A549 (cell line): ENCODE data around the gene SLC10A3. TPM values are rescaled to one million over a fixed set of nuclear protein-coding genes. Genes with fewer than 3 reads are reported as not detected.

Experiments used
- ATAC-seq, 2 experiments: fragments of 200-7000 bp in 1 of 2; fragments of >200 bp in 1 of 2; cut with Nextera tagmentation in 1 of 2; cut with Tn5 transposase in 1 of 2; 3 replicates each; pipeline versions ENCODE4 v1.8.0 to v1.9.1; 2018 to 2020; ENCODE audit warnings: mild to moderate bottlenecking in 1 of 2, moderate library complexity in 1 of 2
- CTCF ChIA-PET: fragments of 300-600 bp; sonication (Branson Sonifier 250); formaldehyde crosslinking; extraction: SDS; loops from one replicate; lab custom pipeline; 2021; ENCODE audit warnings: antibody characterized with exemption, inconsistent platforms; lab: Yijun Ruan, JAX
- POLR2A ChIA-PET: fragments of 350-600 bp; formaldehyde crosslinking; extraction: SDS; loops from one replicate; lab custom pipeline; 2021; ENCODE audit warnings: antibody characterized with exemption, inconsistent platforms; lab: Yijun Ruan, JAX
- DNase-seq, 2 experiments: peaks; one replicate each; pipeline versions ENCODE4 v3.0.0 to v3.0.0-alpha.2; 2011 to 2016; ENCODE audit warnings: low read depth in 1 of 2, low spot score in 1 of 2
- FAIRE-seq: peaks from 2 replicates; lab custom pipeline; 2011; peaks lifted over from hg19 to GRCh38; lab: Jason Lieb, UNC
- H3K27ac ChIP-seq, 2 experiments: fragments of >200 bp; sonication (Bioruptor Twin); formaldehyde crosslinking; 3 replicates each; pipeline ENCODE4 v1.5.1; 2016 to 2017
- H3K4me1 ChIP-seq: fragments of >200 bp; sonication (Bioruptor Twin); formaldehyde crosslinking; 3 replicates; pipeline ENCODE4 v1.6.1; 2016
- H3K4me2 ChIP-seq: fragments of >200 bp; sonication (Bioruptor Twin); formaldehyde crosslinking; 3 replicates; pipeline ENCODE4 v1.6.1; 2016
- H3K4me3 ChIP-seq: fragments of >200 bp; sonication (Bioruptor Twin); formaldehyde crosslinking; 3 replicates; pipeline ENCODE4 v1.5.1; 2016
- H3K9me3 ChIP-seq: fragments of >200 bp; sonication (Bioruptor Twin); formaldehyde crosslinking; 3 replicates; pipeline ENCODE4 v1.6.1; 2016
- CBX2 ChIP-seq: fragments of 200-600 bp; sonication (generic); IDR thresholded peaks from 2 replicates; pipeline ENCODE4 v1.6.1; 2016; ENCODE audit warnings: low read depth, mild to moderate bottlenecking, borderline replicate concordance
- CHD2 ChIP-seq: fragments of 150-350 bp; IDR thresholded peaks from 2 replicates; pipeline ENCODE4 v1.6.1; 2014; ENCODE audit warnings: low read length; ENCODE audit not compliant: partially characterized antibody
- EHMT2 ChIP-seq: fragments of 200-600 bp; sonication (generic); IDR thresholded peaks from 2 replicates; pipeline ENCODE4 v1.6.1; 2016; ENCODE audit warnings: antibody characterized with exemption, low read depth, mild to moderate bottlenecking, moderate library complexity
- EP300 ChIP-seq, 2 experiments: fragments of >200 bp; sonication (Bioruptor Twin); formaldehyde crosslinking; IDR thresholded peaks; 2 replicates in 1 of 2; 3 replicates in 1 of 2; pipeline ENCODE4 v1.6.1; 2016 to 2017
- ESRRA ChIP-seq: fragments of 150-350 bp; IDR thresholded peaks from 2 replicates; pipeline ENCODE4 v1.6.1; 2014; ENCODE audit warnings: mild to moderate bottlenecking, low read length, borderline replicate concordance
- FOSB ChIP-seq: fragments of 250-450 bp; sonication (Bioruptor Pico); IDR thresholded peaks from 2 replicates; pipeline ENCODE4 v1.5.0; 2020; ENCODE audit warnings: mild to moderate bottlenecking, moderate library complexity
- FOXS1 ChIP-seq: fragments of 250-450 bp; sonication (Bioruptor Pico); IDR thresholded peaks from 2 replicates; pipeline ENCODE4 v1.5.0; 2020; ENCODE audit warnings: mild to moderate bottlenecking, moderate library complexity
- HDAC2 ChIP-seq: fragments of 200-600 bp; sonication (generic); IDR thresholded peaks from 2 replicates; pipeline ENCODE4 v1.6.1; 2016
- HEYL ChIP-seq: fragments of 250-450 bp; sonication (Bioruptor Pico); IDR thresholded peaks from 2 replicates; pipeline ENCODE4 v1.8.0; 2021; ENCODE audit warnings: mild to moderate bottlenecking, moderate library complexity
- HOXA7 ChIP-seq: fragments of 250-450 bp; sonication (Bioruptor Pico); IDR thresholded peaks from 2 replicates; pipeline ENCODE4 v1.5.0; 2020; ENCODE audit warnings: mild to moderate bottlenecking, moderate library complexity
- HOXB5 ChIP-seq: fragments of 250-450 bp; sonication (Bioruptor Pico); IDR thresholded peaks from 2 replicates; pipeline ENCODE4 v1.5.0; 2020; ENCODE audit warnings: mild to moderate bottlenecking, moderate library complexity
- KDM5A ChIP-seq: fragments of 200-600 bp; sonication (generic); IDR thresholded peaks from 2 replicates; pipeline ENCODE4 v1.6.1; 2016; ENCODE audit warnings: antibody characterized with exemption, mild to moderate bottlenecking
- MAFK ChIP-seq: fragments of 450-650 bp; IDR thresholded peaks from 2 replicates; pipeline ENCODE4 v1.6.1; 2014; ENCODE audit not compliant: partially characterized antibody
- NPAS2 ChIP-seq: fragments of 250-450 bp; sonication (Bioruptor Pico); IDR thresholded peaks from 2 replicates; pipeline ENCODE4 v1.8.0; 2022; ENCODE audit warnings: mild to moderate bottlenecking, moderate library complexity, borderline replicate concordance
- NR3C1 ChIP-seq: fragments of >200 bp; sonication (Bioruptor Twin); formaldehyde crosslinking; IDR thresholded peaks from 3 replicates; pipeline ENCODE4 v1.6.1; 2017
- PHF8 ChIP-seq: fragments of 200-600 bp; sonication (generic); IDR thresholded peaks from 2 replicates; pipeline ENCODE4 v1.6.1; 2016; ENCODE audit warnings: low read depth, mild to moderate bottlenecking, antibody characterized with exemption, moderate library complexity, borderline replicate concordance
- POLR2AphosphoS2 ChIP-seq: conservative IDR thresholded peaks from 2 replicates; pipeline ENCODE4 v1.6.1; 2012; ENCODE audit warnings: low read length, improper control_type of control experiment, inconsistent platforms
- RNF2 ChIP-seq: fragments of 200-600 bp; sonication (generic); IDR thresholded peaks from 2 replicates; pipeline ENCODE4 v1.6.1; 2016; ENCODE audit warnings: low read depth, mild to moderate bottlenecking, antibody characterized with exemption, moderate library complexity, borderline replicate concordance
- SREBF2 ChIP-seq: fragments of 450-650 bp; IDR thresholded peaks from 2 replicates; pipeline ENCODE4 v1.6.1; 2014; ENCODE audit warnings: mild to moderate bottlenecking, moderate library complexity
- whole genome bisulfite sequencing: methylation state at CpG from one replicate; pipeline ENCODE4 v1.1.6; 2017; ENCODE audit errors: missing lambda C conversion rate; 5-methylcytosine and 5-hydroxymethylcytosine counted together
- polyA plus RNA-seq, 4 experiments: library from polyadenylated mRNA; depleted of rRNA in 3 of 4; stranded (reverse); fragments of >200 nt; fragmentation: RNase III in 1 of 4; extraction: RNeasy Plus Mini Kit Qiagen cat#74134 plus additional on column Dnase treatment in 1 of 4; gene quantifications; 2 replicates in 3 of 4; 3 replicates in 1 of 4; pipeline ENCODE4 v1.2.3, GENCODE V29; 2011 to 2017
- TF ChIP-seq, protein P1 (sequence below): IDR thresholded peaks from 2 replicates; pipeline ENCODE4 v1.6.1; 2012; ENCODE audit warnings: low read depth, borderline replicate concordance
- TF ChIP-seq, protein P2 (sequence below): IDR thresholded peaks from 2 replicates; pipeline ENCODE4 v1.6.1; 2012
- TF ChIP-seq, protein P3 (sequence below): fragments of 250-450 bp; sonication (Bioruptor Pico); IDR thresholded peaks from 2 replicates; pipeline ENCODE4 v1.5.0; 2021; ENCODE audit warnings: mild to moderate bottlenecking, moderate library complexity, borderline replicate concordance
- TF ChIP-seq, protein P4 (sequence below): fragments of >200 bp; sonication (Bioruptor Twin); formaldehyde crosslinking; IDR thresholded peaks from 3 replicates; pipeline ENCODE4 v1.6.1; 2016

SLC10A3 gene
- polyA plus RNA-seq, 2 of the 4 experiments (the other 2 are of a cell fraction) = 9.0 to 21.7 TPM

DNA sequence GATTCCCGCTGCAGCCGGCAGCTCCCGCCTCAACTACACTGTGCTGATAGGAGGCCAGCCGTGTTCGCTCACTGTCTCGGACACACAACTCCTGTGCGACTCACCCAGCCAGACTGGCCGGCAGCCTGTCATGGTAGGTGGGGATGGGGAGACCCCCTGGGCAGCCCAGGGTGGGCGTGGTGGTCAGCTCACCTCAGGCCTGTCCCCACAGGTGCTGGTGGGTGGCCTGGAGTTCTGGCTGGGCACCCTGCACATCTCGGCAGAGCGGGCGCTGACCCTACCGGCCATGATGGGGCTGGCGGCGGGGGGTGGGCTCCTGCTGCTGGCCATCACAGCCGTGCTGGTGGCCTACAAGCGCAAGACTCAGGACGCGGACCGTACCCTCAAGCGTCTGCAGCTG is 22.9 kb downstream of the SLC10A3 start (continued):
- TF ChIP-seq FOSB (CRISPR knock-in tag) = no peak

DNA sequence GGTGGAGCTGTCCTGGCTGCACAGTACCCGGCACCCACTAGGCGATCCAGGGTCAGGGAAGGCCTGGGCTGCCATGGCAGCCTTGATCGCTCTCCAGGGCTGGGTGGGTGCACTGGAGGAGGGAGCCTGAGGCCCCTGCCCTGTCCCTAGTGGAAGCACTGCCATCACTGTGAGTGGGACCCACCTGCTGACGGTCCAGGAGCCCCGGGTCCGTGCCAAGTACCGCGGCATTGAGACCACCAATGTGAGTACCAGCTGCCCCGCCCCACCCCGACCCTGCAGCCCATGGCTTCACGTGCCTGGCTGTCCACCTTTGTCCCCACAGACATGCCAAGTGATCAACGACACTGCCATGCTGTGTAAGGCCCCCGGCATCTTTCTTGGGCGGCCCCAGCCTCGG is 23.5 kb downstream of the SLC10A3 start:
- FAIRE-seq (no peak), ATAC-seq (no peak), DNase-seq (no peak)
- no peak overlapping the region for H3K4me3 ChIP-seq
- POLR2A ChIA-PET = no interaction called here
- H3K27ac ChIP-seq = no peak overlapping the region
- no peaks in the 10 kb centered on the region for H3K9me3 ChIP-seq
- H3K4me2 ChIP-seq = no peak overlapping the region
- CTCF ChIA-PET = interaction anchor here (0.5 kb wide), 1 partner anchor 73 kb away, joined by 3 read pairs; no protein-coding TSS in a partner anchor
- TF ChIP-seq NR3C1 (no peak), CBX2 (no peak), CHD2 (no peak)
- H3K4me1 ChIP-seq = no peaks in the 10 kb centered on the region
- WGBS = 92% methylated on average over 9 of the region's 15 CpGs

DNA sequence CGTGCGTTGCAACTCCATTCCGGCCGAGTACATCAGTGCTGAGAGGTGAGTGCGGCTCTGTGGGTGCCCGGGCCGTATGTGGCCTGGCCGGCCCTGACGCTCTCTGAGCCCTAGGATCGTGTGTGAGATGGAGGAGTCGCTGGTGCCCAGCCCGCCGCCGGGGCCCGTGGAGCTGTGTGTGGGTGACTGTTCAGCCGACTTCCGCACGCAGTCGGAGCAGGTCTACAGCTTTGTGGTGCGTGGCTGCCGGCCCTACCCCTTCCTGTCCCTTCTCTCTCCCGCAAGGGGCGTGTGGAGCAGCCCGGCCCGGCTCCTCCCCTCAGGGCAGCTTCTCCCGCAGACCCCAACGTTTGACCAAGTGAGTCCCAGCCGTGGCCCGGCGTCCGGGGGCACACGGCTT is 24.4 kb downstream of the SLC10A3 start:
- FAIRE-seq (no peak), ATAC-seq (no peak)
- H3K9me3 ChIP-seq = no peaks in the 10 kb centered on the region
- TF ChIP-seq, protein P1, sequence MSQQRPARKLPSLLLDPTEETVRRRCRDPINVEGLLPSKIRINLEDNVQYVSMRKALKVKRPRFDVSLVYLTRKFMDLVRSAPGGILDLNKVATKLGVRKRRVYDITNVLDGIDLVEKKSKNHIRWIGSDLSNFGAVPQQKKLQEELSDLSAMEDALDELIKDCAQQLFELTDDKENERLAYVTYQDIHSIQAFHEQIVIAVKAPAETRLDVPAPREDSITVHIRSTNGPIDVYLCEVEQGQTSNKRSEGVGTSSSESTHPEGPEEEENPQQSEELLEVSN = no peak
- TF ChIP-seq MAFK (no peak), EP300 (IDR thresholded peaks at IDR 0.05) (no peak), FOXS1 (CRISPR knock-in tag) (no peak), CBX2 (no peak), PHF8 (no peak), KDM5A (no peak), EHMT2 (no peak), HDAC2 (no peak), SREBF2 (no peak), RNF2 (no peak), HEYL (CRISPR knock-in tag) (no peak), HOXB5 (CRISPR knock-in tag) (no peak)
- TF ChIP-seq, protein P2, sequence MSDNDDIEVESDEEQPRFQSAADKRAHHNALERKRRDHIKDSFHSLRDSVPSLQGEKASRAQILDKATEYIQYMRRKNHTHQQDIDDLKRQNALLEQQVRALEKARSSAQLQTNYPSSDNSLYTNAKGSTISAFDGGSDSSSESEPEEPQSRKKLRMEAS = no peak
- TF ChIP-seq, all 56 proteins: peak for 0
- POLR2A ChIA-PET = no interaction called here
- Histone ChIP-seq H3K4me1 (no peaks in the 10 kb centered on the region), H3K27ac (no peak overlapping the region), H3K4me3 (no peak overlapping the region), H3K4me2 (no peak overlapping the region)
- CTCF ChIA-PET = no interaction called here
- 89% methylated on average over 10 of the region's 32 CpGs for WGBS
- DNase-seq = no peak

DNA sequence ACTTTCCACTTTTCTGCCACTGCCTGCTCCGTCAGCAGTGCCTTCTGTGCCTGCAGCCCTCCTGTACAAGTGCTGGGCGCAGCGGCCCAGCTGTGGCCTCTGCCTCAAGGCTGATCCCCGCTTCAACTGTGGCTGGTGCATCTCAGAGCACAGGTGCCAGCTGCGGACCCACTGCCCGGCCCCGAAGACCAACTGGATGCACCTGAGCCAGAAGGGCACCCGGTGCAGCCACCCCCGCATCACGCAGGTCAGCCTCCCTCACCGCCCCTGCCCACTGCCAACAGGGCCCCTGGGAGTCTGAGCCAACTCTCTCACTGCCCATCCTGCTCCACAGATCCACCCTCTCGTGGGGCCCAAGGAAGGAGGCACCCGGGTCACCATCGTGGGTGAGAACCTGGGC is 24.8 kb downstream of the SLC10A3 start:
- POLR2A ChIA-PET = no interaction called here
- no peaks in the 10 kb centered on the region for H3K4me1 ChIP-seq
- DNase-seq = no peak
- no peak overlapping the region for H3K4me3 ChIP-seq
- FAIRE-seq = no peak
- H3K9me3 ChIP-seq = no peaks in the 10 kb centered on the region
- no peak overlapping the region for H3K27ac ChIP-seq
- no peak for TF ChIP-seq ESRRA
- TF ChIP-seq, protein P3, sequence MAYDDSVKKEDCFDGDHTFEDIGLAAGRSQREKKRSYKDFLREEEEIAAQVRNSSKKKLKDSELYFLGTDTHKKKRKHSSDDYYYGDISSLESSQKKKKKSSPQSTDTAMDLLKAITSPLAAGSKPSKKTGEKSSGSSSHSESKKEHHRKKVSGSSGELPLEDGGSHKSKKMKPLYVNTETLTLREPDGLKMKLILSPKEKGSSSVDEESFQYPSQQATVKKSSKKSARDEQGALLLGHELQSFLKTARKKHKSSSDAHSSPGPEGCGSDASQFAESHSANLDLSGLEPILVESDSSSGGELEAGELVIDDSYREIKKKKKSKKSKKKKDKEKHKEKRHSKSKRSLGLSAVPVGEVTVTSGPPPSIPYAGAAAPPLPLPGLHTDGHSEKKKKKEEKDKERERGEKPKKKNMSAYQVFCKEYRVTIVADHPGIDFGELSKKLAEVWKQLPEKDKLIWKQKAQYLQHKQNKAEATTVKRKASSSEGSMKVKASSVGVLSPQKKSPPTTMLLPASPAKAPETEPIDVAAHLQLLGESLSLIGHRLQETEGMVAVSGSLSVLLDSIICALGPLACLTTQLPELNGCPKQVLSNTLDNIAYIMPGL (CRISPR knock-in tag) = no peak
- no peak for TF ChIP-seq MAFK
- no peak for TF ChIP-seq NPAS2 (CRISPR knock-in tag)
- no peak for TF ChIP-seq POLR2AphosphoS2
- TF ChIP-seq, protein P4, sequence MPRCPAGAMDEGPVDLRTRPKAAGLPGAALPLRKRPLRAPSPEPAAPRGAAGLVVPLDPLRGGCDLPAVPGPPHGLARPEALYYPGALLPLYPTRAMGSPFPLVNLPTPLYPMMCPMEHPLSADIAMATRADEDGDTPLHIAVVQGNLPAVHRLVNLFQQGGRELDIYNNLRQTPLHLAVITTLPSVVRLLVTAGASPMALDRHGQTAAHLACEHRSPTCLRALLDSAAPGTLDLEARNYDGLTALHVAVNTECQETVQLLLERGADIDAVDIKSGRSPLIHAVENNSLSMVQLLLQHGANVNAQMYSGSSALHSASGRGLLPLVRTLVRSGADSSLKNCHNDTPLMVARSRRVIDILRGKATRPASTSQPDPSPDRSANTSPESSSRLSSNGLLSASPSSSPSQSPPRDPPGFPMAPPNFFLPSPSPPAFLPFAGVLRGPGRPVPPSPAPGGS = no peak
- no peak for TF ChIP-seq FOXS1 (CRISPR knock-in tag)
- TF ChIP-seq CHD2 = no peak
- TF ChIP-seq HOXA7 (CRISPR knock-in tag) = no peak
- CTCF ChIA-PET = no interaction called here
- WGBS = 64% methylated on average over 3 of the region's 14 CpGs
- no peak overlapping the region for H3K4me2 ChIP-seq
- no peak for ATAC-seq
